ENCODE measurements around the gene RAB10.

DNA sequence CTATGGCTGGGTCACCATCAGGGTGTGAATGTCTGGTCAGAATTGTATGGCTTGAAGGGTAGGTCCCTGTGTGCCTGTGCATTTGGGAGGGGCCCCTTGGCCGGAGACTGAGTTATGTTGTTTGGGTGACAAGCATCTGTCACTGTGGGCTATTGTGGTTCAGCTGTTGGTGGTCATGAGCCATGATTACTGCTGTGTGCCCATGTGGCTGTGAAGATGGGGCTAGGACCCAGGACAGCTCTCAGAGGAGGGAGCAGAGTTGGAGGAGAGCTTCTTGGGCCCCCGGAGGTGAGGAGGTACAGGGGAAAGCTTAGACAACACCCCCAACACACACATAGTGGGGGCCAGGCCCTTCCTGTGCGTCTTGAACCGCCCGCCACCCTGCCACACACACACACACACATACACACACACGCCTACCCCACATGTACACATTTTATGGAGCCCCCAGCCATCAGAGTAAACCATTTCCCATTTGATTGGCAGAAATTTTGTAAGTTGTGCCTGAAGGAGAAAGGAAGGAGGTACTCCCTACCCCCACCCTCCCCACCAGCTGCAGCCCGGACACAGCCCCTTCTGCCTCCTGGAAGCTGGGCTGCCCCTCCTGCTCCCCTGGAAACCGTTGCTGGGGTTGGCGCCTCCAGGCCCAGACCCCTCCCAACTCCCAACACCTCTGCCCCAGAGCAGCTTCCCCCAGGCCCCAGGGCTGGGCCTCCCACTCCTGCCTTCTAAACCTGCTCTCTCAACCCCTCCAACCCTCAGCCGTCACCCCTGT lies 141.0 kb downstream of the RAB10 start:
- TF ChIP-seq, protein P1, sequence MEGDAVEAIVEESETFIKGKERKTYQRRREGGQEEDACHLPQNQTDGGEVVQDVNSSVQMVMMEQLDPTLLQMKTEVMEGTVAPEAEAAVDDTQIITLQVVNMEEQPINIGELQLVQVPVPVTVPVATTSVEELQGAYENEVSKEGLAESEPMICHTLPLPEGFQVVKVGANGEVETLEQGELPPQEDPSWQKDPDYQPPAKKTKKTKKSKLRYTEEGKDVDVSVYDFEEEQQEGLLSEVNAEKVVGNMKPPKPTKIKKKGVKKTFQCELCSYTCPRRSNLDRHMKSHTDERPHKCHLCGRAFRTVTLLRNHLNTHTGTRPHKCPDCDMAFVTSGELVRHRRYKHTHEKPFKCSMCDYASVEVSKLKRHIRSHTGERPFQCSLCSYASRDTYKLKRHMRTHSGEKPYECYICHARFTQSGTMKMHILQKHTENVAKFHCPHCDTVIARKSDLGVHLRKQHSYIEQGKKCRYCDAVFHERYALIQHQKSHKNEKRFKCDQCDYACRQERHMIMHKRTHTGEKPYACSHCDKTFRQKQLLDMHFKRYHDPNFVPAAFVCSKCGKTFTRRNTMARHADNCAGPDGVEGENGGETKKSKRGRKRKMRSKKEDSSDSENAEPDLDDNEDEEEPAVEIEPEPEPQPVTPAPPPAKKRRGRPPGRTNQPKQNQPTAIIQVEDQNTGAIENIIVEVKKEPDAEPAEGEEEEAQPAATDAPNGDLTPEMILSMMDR (IDR thresholded peaks at IDR 0.05), result no peak
- TF ChIP-seq POLR2A (IDR thresholded peaks at IDR 0.05) (no peak), POLR2AphosphoS5 (IDR thresholded peaks at IDR 0.05; ENCODE audit: insufficient read depth in 1 of 2, low read depth in 1 of 2) (no peak)
